PC-9 (cell line): ENCODE data around the gene THEMIS2. TPM values are rescaled to one million over a fixed set of nuclear protein-coding genes. Genes with fewer than 3 reads are reported as not detected.
"Not testable (repeated sequence)": the region's sequence is repeated elsewhere in the genome, so short reads cannot be mapped to it uniquely, and the experiment has no call there.

Experiments used
- Bru-seq: library from RNA; stranded (reverse); fragments of 400-500 nt; gene quantifications from one replicate; lab custom pipeline; 2021; lab: Mats Ljungman, UMichigan
- BruChase-seq, 2 experiments: library from RNA; stranded (reverse); fragments of 400-500 nt; gene quantifications; one replicate each; lab custom pipeline; 2021; lab: Mats Ljungman, UMichigan
- BruUV-seq: library from RNA; stranded (reverse); fragments of 400-500 nt; replicated peaks from 2 replicates; lab custom pipeline; 2021; lab: Mats Ljungman, UMichigan
- CTCF ChIA-PET: fragments of 300-600 bp; sonication (Branson Sonifier 250); formaldehyde crosslinking; loops from one replicate; lab custom pipeline; 2022; ENCODE audit warnings: antibody characterized with exemption; lab: Charles Lee
- POLR2A ChIA-PET: fragments of 300-600 bp; sonication (Branson Sonifier 250); formaldehyde crosslinking; loops from one replicate; lab custom pipeline; 2022; ENCODE audit warnings: antibody characterized with exemption; ENCODE audit not compliant: unreplicated experiment; lab: Charles Lee
- DNase-seq, 2 experiments: peaks; one replicate each; pipeline versions ENCODE4 v3.0.0 to v3.0.0-alpha.2; 2015 to 2022; ENCODE audit warnings: mixed read lengths in 1 of 2
- H2AFZ ChIP-seq: fragments of 200-600 bp; sonication (generic); 2 replicates; pipeline ENCODE4 v1.8.1; 2017; ENCODE audit warnings: antibody characterized with exemption
- H3F3A ChIP-seq: fragments of 200-600 bp; sonication (generic); 2 replicates; pipeline ENCODE4 v1.8.1; 2017; ENCODE audit warnings: antibody characterized with exemption, mild to moderate bottlenecking, low read depth; ENCODE audit not compliant: insufficient read depth
- H3K27ac ChIP-seq: fragments of 200-600 bp; sonication (generic); 2 replicates; pipeline ENCODE4 v1.6.1; 2016; ENCODE audit warnings: mixed run types
- H3K27me3 ChIP-seq: fragments of 200-600 bp; sonication (generic); 2 replicates; pipeline ENCODE4 v1.6.1; 2016; ENCODE audit warnings: low read depth, mixed run types; ENCODE audit not compliant: insufficient read depth
- H3K36me3 ChIP-seq: fragments of 200-600 bp; sonication (generic); 2 replicates; pipeline ENCODE4 v1.6.1; 2016; ENCODE audit warnings: low read depth, mixed run types
- H3K4me1 ChIP-seq: fragments of 200-600 bp; sonication (generic); replicated peaks from 2 replicates; pipeline ENCODE4 v1.6.1; 2016; ENCODE audit warnings: mixed run types; ENCODE audit not compliant: insufficient read depth
- H3K4me2 ChIP-seq: fragments of 200-600 bp; sonication (generic); 2 replicates; pipeline ENCODE4 v1.6.1; 2017; ENCODE audit warnings: mixed run types
- H3K4me3 ChIP-seq: fragments of 200-600 bp; sonication (generic); 2 replicates; pipeline ENCODE4 v1.6.1; 2016; ENCODE audit warnings: mixed run types
- H3K79me2 ChIP-seq: fragments of 200-600 bp; sonication (generic); 2 replicates; pipeline ENCODE4 v1.6.1; 2017; ENCODE audit warnings: low read depth, mixed run types
- H3K9me2 ChIP-seq: fragments of 200-600 bp; sonication (generic); 2 replicates; pipeline ENCODE4 v1.8.1; 2017; ENCODE audit warnings: mild to moderate bottlenecking; ENCODE audit not compliant: insufficient read depth
- H3K9me3 ChIP-seq: fragments of 200-600 bp; sonication (generic); 2 replicates; pipeline ENCODE4 v1.8.1; 2016; ENCODE audit warnings: low read depth; ENCODE audit not compliant: insufficient read depth
- H4K20me1 ChIP-seq: fragments of 200-600 bp; sonication (generic); 2 replicates; pipeline ENCODE4 v1.8.1; 2017; ENCODE audit not compliant: insufficient read depth
- CTCF ChIP-seq: fragments of 200-600 bp; sonication (generic); conservative IDR thresholded peaks from 2 replicates; pipeline ENCODE4 v1.6.1; 2017; ENCODE audit warnings: mixed run types, antibody characterized with exemption, mild to moderate bottlenecking, moderate library complexity
- EZH2 ChIP-seq: fragments of 200-600 bp; sonication (generic); IDR thresholded peaks from 2 replicates; pipeline ENCODE4 v1.8.0; 2017; ENCODE audit warnings: antibody characterized with exemption, low read depth
- intact Hi-C: fragments of 100-400 bp; cut with micrococcal nuclease; formaldehyde crosslinking; loops from one replicate; pipeline ENCODE4 v1.10.0; 2022; ENCODE audit not compliant: unreplicated experiment
- long read RNA-seq: library from polyadenylated mRNA; stranded (forward); transcript quantifications from one replicate; pipeline ENCODE4 v2.0.0, GENCODE V29; 2022
- total RNA-seq: library from RNA; stranded (reverse); gene quantifications from 2 replicates; pipeline ENCODE4 v1.2.3, GENCODE V29; 2021

The THEMIS2 gene
- total RNA-seq (3.1 and 10.7 TPM in 2 replicates), Bru-seq, nascent RNA (percentile 27 among the genes with signal in this experiment), BruChase-seq, experiment 1, labeled RNA remaining after a 2-hour chase (percentile 50 among the genes with signal in this experiment), BruChase-seq, experiment 2, labeled RNA remaining after a 6-hour chase (percentile 24 among the genes with signal in this experiment)
- long read RNA-seq, transcript THEMIS2-202 (6 exons, 2,687 nt) = major isoform, 5 of 9 reads
- long read RNA-seq, partial matches to known transcripts = 0 of 9 reads
- long read RNA-seq, other reads (novel, unspliced or antisense) = 4 of 9 reads

GRCh38 chr1:27872059-27872801 is at the start of gene THEMIS2:
Gene THEMIS2 (plus strand): TSS chr1:27872544. CDS start chr1:27872572, 28 bp downstream.
- peak within 1 kb of the TSS; percentile 54; the same call in 1 of the 2 replicates for H3K4me3 ChIP-seq
- intact Hi-C loops = no loop called here

GRCh38 chr1:27823784-27824183 is 48.6 kb upstream of the THEMIS2 start:
- POLR2A ChIA-PET = no interaction called here
- DNase-seq = no peak
- TF ChIP-seq CTCF (no peak), EZH2 (no peak)
- Histone ChIP-seq H3K9me3 (no peaks in the 10 kb centered on the region), H3K27ac (no peak overlapping the region), H3K36me3 (no peaks in the 10 kb centered on the region), H2AFZ (no peak overlapping the region), H3K4me3 (no peak overlapping the region), H3K4me1 (no peaks in the 10 kb centered on the region), H3K79me2 (no peaks in the 10 kb centered on the region), H3K4me2 (no peak overlapping the region), H3K9me2 (no peaks in the 10 kb centered on the region), H4K20me1 (no peaks in the 10 kb centered on the region), H3K27me3 (no peaks in the 10 kb centered on the region), H3F3A (no peaks in the 10 kb centered on the region)
- CTCF ChIA-PET = no interaction called here
- no TSS peak for BruUV-seq
- intact Hi-C loops = no loop called here

More at GRCh38 chr1:27872059-27872801, at the start of gene THEMIS2:
- H3K9me3 ChIP-seq = no peaks in the 10 kb centered on the region
- no peaks in the 10 kb centered on the region for H3K27me3 ChIP-seq
- H3K27ac ChIP-seq = no peak within 1 kb of the TSS
- peak in 1 of 2 experiments; percentile 53 for DNase-seq
- no peaks in the 10 kb centered on the region for H3K79me2 ChIP-seq
- ChIA-PET POLR2A (no interaction called here), CTCF (no interaction called here)
- no peaks in the 10 kb centered on the region for H4K20me1 ChIP-seq
- H3K4me2 ChIP-seq = peak within 1 kb of the TSS; percentile 75
- TF ChIP-seq EZH2 = no peak
- TF ChIP-seq CTCF = no peak
- peaks cover 6% of the 10 kb centered on the region; the same call in 1 of the 2 replicates for H3F3A ChIP-seq
- H3K4me1 ChIP-seq = no peaks in the 10 kb centered on the region; the same call in 1 of the 2 replicates
- H3K9me2 ChIP-seq = no peaks in the 10 kb centered on the region
- H2AFZ ChIP-seq = no peak within 1 kb of the TSS; the same call in 1 of the 2 replicates
- no TSS peak for BruUV-seq
- H3K36me3 ChIP-seq = no peaks in the 10 kb centered on the region

- Histone ChIP-seq H3K9me2 (no peaks in the 10 kb centered on the region), H3K9me3 (no peaks in the 10 kb centered on the region), H3K79me2 (no peaks in the 10 kb centered on the region), H2AFZ (no peak overlapping the region), H3F3A (no peaks in the 10 kb centered on the region), H3K36me3 (no peaks in the 10 kb centered on the region), H3K27ac (no peak overlapping the region), H3K4me2 (no peak overlapping the region), H4K20me1 (no peaks in the 10 kb centered on the region), H3K4me1 (no peaks in the 10 kb centered on the region), H3K4me3 (no peak overlapping the region), H3K27me3 (no peaks in the 10 kb centered on the region)
- ChIA-PET POLR2A (no interaction called here), CTCF (no interaction called here)
- TF ChIP-seq EZH2 = no peak
- no peak for TF ChIP-seq CTCF
- BruUV-seq = no TSS peak
- intact Hi-C loops = no loop called here
- DNase-seq = no peak
Measured at GRCh38 chr1:27824411-27824810, 47.9 kb upstream of the THEMIS2 start.

GRCh38 chr1:27829339-27829960 is 42.9 kb upstream of the THEMIS2 start:
- H3K4me2 ChIP-seq = peak overlapping the region; percentile 91
- H3F3A ChIP-seq, BruUV-seq, DNase-seq, CTCF ChIA-PET, H3K4me3 ChIP-seq, H4K20me1 ChIP-seq, H3K36me3 ChIP-seq, H3K27ac ChIP-seq, H3K27me3 ChIP-seq, H3K9me2 ChIP-seq, H3K9me3 ChIP-seq, H2AFZ ChIP-seq, intact Hi-C loops: not testable (repeated sequence)
- POLR2A ChIA-PET = interaction anchor here (0.7 kb wide), 1 partner anchor 56 kb away, joined by 3 read pairs; the partner anchor contains the start of gene STX12
- 0 out of 2 replicates have a peak, but pooled peaks cover 14% of the 10 kb centered on the region for H3K4me1 ChIP-seq
- peaks cover 38% of the 10 kb centered on the region for H3K79me2 ChIP-seq
